Chondrocyte (in vitro differentiated cells): ENCODE data around the gene CNKSR1. TPM values are rescaled to one million over a fixed set of nuclear protein-coding genes. Genes with fewer than 3 reads are reported as not detected.

ENCODE experiments used
- DNase-seq: peaks from one replicate; pipeline ENCODE4 v3.0.0; 2021; ENCODE audit warnings: mixed read lengths, low spot score
- H3K27ac Mint-ChIP-seq: one replicate; pipeline ENCODE4 v1.8.0; 2021; ENCODE audit warnings: mild to moderate bottlenecking, moderate library complexity, mixed read lengths; ENCODE audit not compliant: unreplicated experiment
- H3K27me3 Mint-ChIP-seq: 2 replicates; pipeline ENCODE4 v1.8.0; 2021; ENCODE audit warnings: low read depth, mixed read lengths
- H3K36me3 Mint-ChIP-seq: 2 replicates; pipeline ENCODE4 v1.8.0; 2021; ENCODE audit warnings: low read depth, mixed read lengths
- H3K4me1 Mint-ChIP-seq: 2 replicates; pipeline ENCODE4 v1.8.0; 2021; ENCODE audit warnings: low read depth, mild to moderate bottlenecking, mixed read lengths
- H3K4me3 Mint-ChIP-seq: one replicate; pipeline ENCODE4 v1.8.0; 2021; ENCODE audit warnings: mild to moderate bottlenecking, moderate library complexity, mixed read lengths; ENCODE audit not compliant: unreplicated experiment
- H3K9me3 Mint-ChIP-seq: 2 replicates; pipeline ENCODE4 v1.8.0; 2021; ENCODE audit warnings: low read depth, mixed read lengths
- CTCF ChIP-seq: fragments of 200-600 bp; sonication (generic); IDR thresholded peaks from 2 replicates; pipeline ENCODE4 v1.5.0; 2021; ENCODE audit warnings: antibody characterized with exemption, mild to moderate bottlenecking, moderate library complexity
- total RNA-seq: library from RNA; stranded (reverse); gene quantifications from 3 replicates; pipeline ENCODE4 v1.2.1, GENCODE V29; 2021

Gene CNKSR1
- total RNA-seq, 1 donor from 2014 or later: 0.80 TPM

DNA sequence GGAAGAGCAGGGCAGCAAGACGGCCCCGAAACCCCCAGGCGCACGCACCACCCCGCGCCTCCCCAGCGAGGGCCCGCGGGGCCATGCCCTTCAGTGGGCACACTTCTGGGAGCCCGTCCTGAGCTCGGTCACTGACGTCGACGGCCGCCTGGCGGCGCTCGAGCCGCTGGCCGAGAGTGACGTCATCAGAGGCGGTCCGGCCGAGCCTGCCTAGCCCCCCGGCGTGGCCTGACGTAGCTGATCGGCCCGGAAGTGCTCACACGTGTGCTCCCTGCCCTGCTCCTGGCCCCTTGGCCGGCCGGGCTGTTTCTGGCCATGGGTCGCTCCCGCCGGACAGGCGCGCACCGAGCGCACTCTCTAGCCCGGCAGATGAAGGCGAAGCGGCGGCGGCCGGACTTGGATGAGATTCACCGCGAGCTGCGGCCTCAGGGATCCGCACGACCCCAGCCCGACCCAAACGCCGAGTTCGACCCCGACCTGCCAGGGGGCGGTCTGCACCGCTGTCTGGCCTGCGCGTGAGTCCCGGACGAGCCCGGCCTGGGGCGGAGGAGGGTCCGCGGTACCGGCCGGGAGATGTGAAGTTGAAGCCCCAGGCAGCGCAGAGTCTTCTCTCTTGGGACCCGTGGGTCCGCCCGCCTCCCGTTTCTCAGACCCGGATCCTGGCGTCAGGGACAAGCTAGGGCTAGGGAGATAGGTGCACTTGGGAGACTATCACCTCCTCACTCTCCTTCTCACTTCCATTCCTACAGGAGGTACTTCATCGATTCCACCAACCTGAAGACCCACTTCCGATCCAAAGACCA lies 7.4 kb upstream of the CNKSR1 start, which contains the start of gene ZNF593:
Gene ZNF593, plus strand, starts transcription at position 240 of the 803 bp plus-strand sequence. Its CDS starts 76 bp downstream, at position 316.
- no peaks in the 10 kb centered on the region for H3K9me3 Mint-ChIP-seq
- peak within 1 kb of the TSS; percentile 82 for H3K27ac Mint-ChIP-seq
- H3K4me1 Mint-ChIP-seq: peaks cover 11% of the 10 kb centered on the region
- H3K36me3 Mint-ChIP-seq: no peaks in the 10 kb centered on the region
- peak within 1 kb of the TSS; percentile 88 for H3K4me3 Mint-ChIP-seq
- TF ChIP-seq CTCF: peak; percentile 97
- H3K27me3 Mint-ChIP-seq: no peaks in the 10 kb centered on the region
- DNase-seq: peak; percentile 95

DNA sequence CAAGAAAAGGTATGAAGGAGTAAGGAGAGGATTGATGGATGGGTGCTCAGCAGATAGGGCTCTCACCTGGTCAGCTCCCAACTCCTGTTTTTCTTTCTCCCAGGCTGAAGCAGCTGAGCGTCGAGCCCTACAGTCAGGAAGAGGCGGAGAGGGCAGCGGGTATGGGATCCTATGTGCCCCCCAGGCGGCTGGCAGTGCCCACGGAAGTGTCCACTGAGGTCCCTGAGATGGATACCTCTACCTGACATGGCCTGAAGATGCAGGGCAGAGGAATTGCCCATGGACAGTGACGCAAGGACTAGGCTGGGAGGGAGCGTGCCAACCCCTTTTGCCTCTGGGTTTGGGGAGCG lies 6.8 kb upstream of the CNKSR1 start:
- TF ChIP-seq CTCF: no peak
- DNase-seq: no peak
- H3K4me3 Mint-ChIP-seq: peak overlapping the region; percentile 88
- H3K4me1 Mint-ChIP-seq: peaks cover 11% of the 10 kb centered on the region
- no peaks in the 10 kb centered on the region for H3K27me3 Mint-ChIP-seq
- no peaks in the 10 kb centered on the region for H3K36me3 Mint-ChIP-seq
- H3K27ac Mint-ChIP-seq: peak overlapping the region; percentile 82
- H3K9me3 Mint-ChIP-seq: no peaks in the 10 kb centered on the region

DNA sequence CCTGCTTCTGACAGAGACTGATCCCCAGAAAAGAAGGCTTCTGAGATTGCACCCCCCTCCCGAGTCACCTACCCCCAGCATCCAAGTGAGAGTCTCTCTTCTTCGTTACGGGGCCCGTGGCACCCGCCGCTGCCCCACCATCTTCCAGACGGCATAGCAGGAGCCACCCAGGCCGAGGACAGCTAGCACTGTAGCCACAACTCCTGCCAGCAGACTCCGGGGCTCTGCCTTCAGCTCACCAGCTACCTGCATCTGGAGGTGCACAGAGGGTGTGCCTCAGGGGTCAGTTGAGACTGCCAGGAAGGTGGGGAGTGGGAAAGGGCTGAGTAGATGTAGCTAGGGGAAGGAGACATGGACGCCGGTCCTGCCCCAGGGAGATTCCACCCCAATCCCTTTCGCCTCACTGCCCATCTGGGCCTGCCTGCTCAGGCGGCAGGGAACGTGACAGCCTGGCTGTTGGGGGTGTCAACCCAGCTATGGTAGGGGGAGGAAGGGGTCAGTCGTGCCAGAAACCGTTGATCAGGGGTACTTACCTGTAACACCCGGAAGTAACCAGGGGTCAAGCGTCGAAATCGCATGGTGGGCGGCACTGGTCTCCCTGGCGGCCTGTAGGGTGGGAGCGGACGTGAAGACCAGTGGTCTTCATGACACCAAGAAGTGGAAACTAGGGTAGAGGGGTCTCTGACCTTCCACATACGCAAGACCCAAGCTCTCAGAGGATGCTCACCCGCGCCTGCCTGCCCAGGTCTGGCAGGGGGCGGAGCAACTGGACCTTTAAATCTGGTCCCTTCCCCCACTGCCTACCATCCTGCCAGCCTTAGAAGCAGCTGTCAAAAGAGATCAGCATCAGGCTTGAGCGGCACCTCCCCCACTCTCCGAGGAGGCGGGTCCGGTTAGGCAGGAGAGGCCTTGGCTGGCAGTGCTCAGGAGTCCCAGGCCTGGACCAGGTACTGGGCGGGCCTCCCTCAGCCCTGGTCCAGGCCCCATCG lies 5.9 kb upstream of the CNKSR1 start, which contains the start of gene ZNF593OS:
Gene ZNF593OS, minus strand, starts transcription at position 749 of the 989 bp plus-strand sequence. Its CDS starts 171 bp downstream, at position 578.
- no peaks in the 10 kb centered on the region for H3K36me3 Mint-ChIP-seq
- no peak within 1 kb of the TSS for H3K27ac Mint-ChIP-seq
- no peaks in the 10 kb centered on the region for H3K9me3 Mint-ChIP-seq
- H3K27me3 Mint-ChIP-seq: no peaks in the 10 kb centered on the region
- peaks cover 11% of the 10 kb centered on the region for H3K4me1 Mint-ChIP-seq
- TF ChIP-seq CTCF: no peak
- H3K4me3 Mint-ChIP-seq: peak within 1 kb of the TSS; percentile 88
- no peak for DNase-seq

GRCh38 chr1:26175346-26175745 lies 1.9 kb upstream of the CNKSR1 start:
- H3K9me3 Mint-ChIP-seq: no peaks in the 10 kb centered on the region
- no peaks in the 10 kb centered on the region for H3K36me3 Mint-ChIP-seq
- DNase-seq: no peak
- no peak overlapping the region for H3K27ac Mint-ChIP-seq
- H3K4me1 Mint-ChIP-seq: peaks cover 8% of the 10 kb centered on the region
- TF ChIP-seq CTCF: no peak
- H3K4me3 Mint-ChIP-seq: no peak overlapping the region
- no peaks in the 10 kb centered on the region for H3K27me3 Mint-ChIP-seq

- Mint-ChIP-seq H3K4me3 (no peak overlapping the region), H3K27ac (no peak overlapping the region), H3K9me3 (no peaks in the 10 kb centered on the region), H3K36me3 (no peaks in the 10 kb centered on the region), H3K27me3 (no peaks in the 10 kb centered on the region), H3K4me1 (no peaks in the 10 kb centered on the region)
- TF ChIP-seq CTCF: no peak
- DNase-seq: no peak
Observed at GRCh38 chr1:26180010-26180506, 2.8 kb downstream of the CNKSR1 start.
